Vagina (tissue), 2 donors: ENCODE measurements around the gene SESTD1. TPM values are rescaled to one million over a fixed set of nuclear protein-coding genes. Genes with fewer than 3 reads are reported as not detected.

Source experiments
- DNase-seq, 2 donors: peaks; one replicate each; pipeline ENCODE4 v3.0.0-alpha.2; 2017; ENCODE audit errors: extremely low spot score in 2 of 2
- H3K27ac ChIP-seq: fragments of 200-600 bp; sonication (generic); one replicate; pipeline ENCODE4 v1.5.1; 2019
- H3K27me3 ChIP-seq: fragments of 200-600 bp; sonication (generic); one replicate; pipeline ENCODE4 v1.5.1; 2019
- H3K36me3 ChIP-seq, 2 donors: fragments of 200-600 bp; sonication (generic); one replicate each; pipeline ENCODE4 v1.5.1; 2017 to 2019
- H3K4me1 ChIP-seq: fragments of 200-600 bp; sonication (generic); one replicate; pipeline ENCODE4 v1.5.1; 2019
- H3K4me3 ChIP-seq, 2 donors: fragments of 200-600 bp; sonication (generic); 1 replicate in 1 of 2; 2 replicates in 1 of 2; pipeline ENCODE4 v1.5.1; 2016 to 2019
- H3K9me3 ChIP-seq: fragments of 200-600 bp; sonication (generic); one replicate; pipeline ENCODE4 v1.5.1; 2019
- CTCF ChIP-seq, 3 experiments: fragments of 450-650 bp in 2 of 3; fragments of 200-600 bp in 1 of 3; sonication (generic) in 1 of 3; IDR thresholded peaks; one replicate each; pipeline ENCODE4 v1.5.1; 2017 to 2019; ENCODE audit warnings: antibody characterized with exemption in 3 of 3, mild to moderate bottlenecking in 2 of 3, moderate library complexity in 2 of 3
- POLR2A ChIP-seq, 2 donors: fragments of 450-650 bp; IDR thresholded peaks; one replicate each; pipeline ENCODE4 v1.6.1; 2017; ENCODE audit warnings: antibody characterized with exemption in 2 of 2, mild to moderate bottlenecking in 2 of 2, moderate library complexity in 2 of 2
- POLR2AphosphoS5 ChIP-seq, 2 donors: sonication (generic); formaldehyde crosslinking; IDR thresholded peaks; one replicate each; pipeline ENCODE4 v1.9.0; 2017; ENCODE audit warnings: antibody characterized with exemption in 2 of 2, mild to moderate bottlenecking in 2 of 2, low read depth in 1 of 2; ENCODE audit not compliant: insufficient read depth in 1 of 2
- intact Hi-C: fragments of 100-400 bp; cut with DNase I; formaldehyde crosslinking; loops from one replicate; pipeline ENCODE4 v1.15.1; 2023
- total RNA-seq: library from RNA; depleted of rRNA; stranded (reverse); fragments of >200 nt; gene quantifications from one replicate; pipeline ENCODE4 v1.2.3, GENCODE V29; 2016

The SESTD1 gene
- total RNA-seq, 1 donor from 2014 or later = 23.3 TPM

- Histone ChIP-seq H3K4me3 (no peak overlapping the region), H3K27ac (no peak overlapping the region), H3K9me3 (no peaks in the 10 kb centered on the region), H3K4me1 (no peaks in the 10 kb centered on the region), H3K27me3 (no peaks in the 10 kb centered on the region), H3K36me3 (peaks cover 0 to 4% of the 10 kb centered on the region in 2 donors)
- TF ChIP-seq CTCF (IDR thresholded peaks at IDR 0.05) (no peak), POLR2A (IDR thresholded peaks at IDR 0.05) (no peak), POLR2AphosphoS5 (IDR thresholded peaks at IDR 0.05; ENCODE audit: insufficient read depth in 1 of 2, low read depth in 1 of 2) (no peak)
- DNase-seq = no peak
- intact Hi-C loops = no loop called here
Measured at GRCh38 chr2:179139506-179139905, 125.1 kb downstream of the SESTD1 start.

- H3K4me1 ChIP-seq = no peaks in the 10 kb centered on the region
- TF ChIP-seq POLR2AphosphoS5 (IDR thresholded peaks at IDR 0.05; ENCODE audit: insufficient read depth in 1 of 2, low read depth in 1 of 2) (no peak), POLR2A (IDR thresholded peaks at IDR 0.05) (no peak), CTCF (IDR thresholded peaks at IDR 0.05) (no peak)
- H3K27me3 ChIP-seq = no peaks in the 10 kb centered on the region
- no peaks in the 10 kb centered on the region for H3K9me3 ChIP-seq
- H3K4me3 ChIP-seq = no peak overlapping the region
- H3K27ac ChIP-seq = no peak overlapping the region
- no peak for DNase-seq
- H3K36me3 ChIP-seq = peaks cover 0 to 4% of the 10 kb centered on the region in 2 donors
- intact Hi-C loops = no loop called here
Measured at GRCh38 chr2:179137200-179137759, 127.4 kb downstream of the SESTD1 start.

GRCh38 chr2:179133016-179133415, 131.6 kb downstream of the SESTD1 start:
- H3K4me1 ChIP-seq = no peaks in the 10 kb centered on the region
- H3K9me3 ChIP-seq = no peaks in the 10 kb centered on the region
- intact Hi-C loops = no loop called here
- DNase-seq = no peak
- H3K27ac ChIP-seq = no peak overlapping the region
- H3K27me3 ChIP-seq = no peaks in the 10 kb centered on the region
- no peaks in the 10 kb centered on the region for H3K36me3 ChIP-seq
- TF ChIP-seq POLR2A (IDR thresholded peaks at IDR 0.05) (no peak), CTCF (IDR thresholded peaks at IDR 0.05) (no peak), POLR2AphosphoS5 (IDR thresholded peaks at IDR 0.05; ENCODE audit: insufficient read depth in 1 of 2, low read depth in 1 of 2) (no peak)
- H3K4me3 ChIP-seq = no peak overlapping the region

- Histone ChIP-seq H3K27me3 (no peaks in the 10 kb centered on the region), H3K9me3 (no peaks in the 10 kb centered on the region), H3K4me3 (no peak overlapping the region), H3K36me3 (no peaks in the 10 kb centered on the region), H3K27ac (no peak overlapping the region), H3K4me1 (no peaks in the 10 kb centered on the region)
- intact Hi-C loops = no loop called here
- DNase-seq = no peak
- TF ChIP-seq CTCF (IDR thresholded peaks at IDR 0.05) = no peak
- TF ChIP-seq POLR2AphosphoS5 (IDR thresholded peaks at IDR 0.05; ENCODE audit: insufficient read depth in 1 of 2, low read depth in 1 of 2) = no peak
- TF ChIP-seq POLR2A (IDR thresholded peaks at IDR 0.05) = no peak
Measured at GRCh38 chr2:179132076-179132475, 132.6 kb downstream of the SESTD1 start.

- Histone ChIP-seq H3K27me3 (no peaks in the 10 kb centered on the region), H3K27ac (no peak overlapping the region), H3K4me1 (no peaks in the 10 kb centered on the region), H3K4me3 (no peak overlapping the region), H3K36me3 (no peaks in the 10 kb centered on the region), H3K9me3 (no peaks in the 10 kb centered on the region)
- intact Hi-C loops = no loop called here
- TF ChIP-seq POLR2AphosphoS5 (IDR thresholded peaks at IDR 0.05; ENCODE audit: insufficient read depth in 1 of 2, low read depth in 1 of 2) (no peak), POLR2A (IDR thresholded peaks at IDR 0.05) (no peak), CTCF (IDR thresholded peaks at IDR 0.05) (no peak)
- DNase-seq = no peak
Measured at GRCh38 chr2:179130560-179130959, 134.1 kb downstream of the SESTD1 start.
